ENCODE measurements around the gene AVP.

- TF ChIP-seq POLR2A (IDR thresholded peaks at IDR 0.05; ENCODE audit: low read depth, low read length): no peak
- TF ChIP-seq POLR2AphosphoS5 (IDR thresholded peaks at IDR 0.05; ENCODE audit: low read depth, low read length): no peak
Observed at GRCh38 chr20:3041854-3042409, 42.6 kb downstream of the AVP start.

All from GM12891 (cell line).